Mucosa of descending colon (tissue), 3 donors: ENCODE results near the gene NEMP2. TPM values are rescaled to one million over a fixed set of nuclear protein-coding genes. Genes with fewer than 3 reads are reported as not detected.

Source experiments
- ATAC-seq: fragments of 200-7000 bp; cut with Tn5 transposase; one replicate; pipeline ENCODE4 v1.9.1; 2020; ENCODE audit warnings: mild to moderate bottlenecking, moderate library complexity
- DNase-seq, 3 donors: peaks; one replicate each; pipeline ENCODE4 v3.0.0-alpha.2; 2020
- H3K36me3 ChIP-seq: fragments of 200-600 bp; one replicate; pipeline ENCODE4 v1.8.0; 2021; ENCODE audit warnings: low read depth, mild to moderate bottlenecking
- H3K4me1 ChIP-seq: fragments of 200-600 bp; one replicate; pipeline ENCODE4 v1.8.0; 2021; ENCODE audit warnings: low read depth, mild to moderate bottlenecking
- H3K4me3 ChIP-seq: fragments of 200-600 bp; one replicate; pipeline ENCODE4 v1.8.0; 2021; ENCODE audit warnings: mild to moderate bottlenecking
- H3K9me3 ChIP-seq: fragments of 200-600 bp; one replicate; pipeline ENCODE4 v1.8.0; 2021; ENCODE audit warnings: mild to moderate bottlenecking
- intact Hi-C, 2 donors: fragments of 100-400 bp; cut with DNase I in 1 of 2; cut with micrococcal nuclease in 1 of 2; formaldehyde crosslinking; loops; one replicate each; pipeline versions ENCODE4 v1.11.0 to v1.11.1; 2022; cut with DNase I, micrococcal nuclease
- total RNA-seq, 3 donors: library from RNA; stranded (reverse); fragmentation: NEBNext Ultra II Directional in 2 of 3; extraction: Animal tissue kit (Norgen Biotek cat#: 25700) in 2 of 3; gene quantifications; one replicate each; pipeline versions ENCODE4 v1.2.1 to v1.2.4, GENCODE V29; 2021 to 2023
- TF ChIP-seq, protein P1 (sequence below): fragments of 200-600 bp; IDR thresholded peaks from one replicate; pipeline ENCODE4 v1.8.0; 2022; ENCODE audit warnings: antibody characterized with exemption, mild to moderate bottlenecking
- donor health status: DM: no; HTN: no; CAD: no; lungs with moderate emphysema.
- donor health status: DM: no; HTN: no; CAD: no.
- donor health status: DM: no; HTN: yes; CAD: no.

Gene NEMP2
- total RNA-seq, 3 donors from 2014 or later: 1.7 to 4.1 (median 4.0) TPM

DNA sequence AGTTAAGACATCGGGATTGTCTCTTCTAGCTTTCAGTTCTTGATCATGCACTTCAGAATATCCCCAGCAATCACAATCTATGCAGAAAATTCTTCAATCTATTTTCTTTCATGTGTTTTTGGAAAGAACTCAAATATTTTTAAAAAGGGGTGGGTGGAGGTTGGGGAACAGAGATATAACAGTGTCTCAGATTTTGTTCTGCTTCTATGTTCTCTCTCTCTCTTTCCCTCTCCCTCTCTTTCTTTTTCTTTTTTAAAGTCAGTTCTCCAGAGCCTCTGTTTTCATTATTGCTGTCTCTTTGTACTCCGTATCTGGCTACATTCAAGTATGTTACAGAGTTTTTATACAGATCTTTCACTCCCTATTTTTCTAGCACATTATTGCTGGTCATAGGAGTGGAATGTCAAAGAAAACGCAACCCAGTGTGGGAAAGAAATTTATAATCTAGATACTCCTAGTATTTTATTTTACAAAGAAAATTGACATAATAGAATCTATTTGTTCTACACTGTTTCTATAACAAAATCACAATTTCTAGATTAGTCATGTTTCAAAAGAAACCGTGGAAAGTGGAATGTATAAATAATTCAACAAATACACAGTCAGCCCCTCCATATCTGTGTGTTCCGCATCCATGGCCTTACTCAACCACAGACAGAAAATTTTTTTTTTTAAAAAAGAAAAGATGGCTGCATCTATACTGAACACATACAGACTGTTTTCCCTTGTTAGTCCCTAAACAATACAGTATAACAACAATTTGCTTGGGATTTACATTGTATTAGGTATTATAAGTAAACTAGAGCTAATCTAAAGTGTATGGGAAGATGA lies 11.2 kb upstream of the NEMP2 start:
- H3K4me1 ChIP-seq: no peaks in the 10 kb centered on the region
- ATAC-seq (no peak), DNase-seq (no peak)
- intact Hi-C loops: no loop called here
- peaks cover 14% of the 10 kb centered on the region for H3K9me3 ChIP-seq
- no peak overlapping the region for H3K4me3 ChIP-seq
- no peaks in the 10 kb centered on the region for H3K36me3 ChIP-seq
- TF ChIP-seq, protein P1, sequence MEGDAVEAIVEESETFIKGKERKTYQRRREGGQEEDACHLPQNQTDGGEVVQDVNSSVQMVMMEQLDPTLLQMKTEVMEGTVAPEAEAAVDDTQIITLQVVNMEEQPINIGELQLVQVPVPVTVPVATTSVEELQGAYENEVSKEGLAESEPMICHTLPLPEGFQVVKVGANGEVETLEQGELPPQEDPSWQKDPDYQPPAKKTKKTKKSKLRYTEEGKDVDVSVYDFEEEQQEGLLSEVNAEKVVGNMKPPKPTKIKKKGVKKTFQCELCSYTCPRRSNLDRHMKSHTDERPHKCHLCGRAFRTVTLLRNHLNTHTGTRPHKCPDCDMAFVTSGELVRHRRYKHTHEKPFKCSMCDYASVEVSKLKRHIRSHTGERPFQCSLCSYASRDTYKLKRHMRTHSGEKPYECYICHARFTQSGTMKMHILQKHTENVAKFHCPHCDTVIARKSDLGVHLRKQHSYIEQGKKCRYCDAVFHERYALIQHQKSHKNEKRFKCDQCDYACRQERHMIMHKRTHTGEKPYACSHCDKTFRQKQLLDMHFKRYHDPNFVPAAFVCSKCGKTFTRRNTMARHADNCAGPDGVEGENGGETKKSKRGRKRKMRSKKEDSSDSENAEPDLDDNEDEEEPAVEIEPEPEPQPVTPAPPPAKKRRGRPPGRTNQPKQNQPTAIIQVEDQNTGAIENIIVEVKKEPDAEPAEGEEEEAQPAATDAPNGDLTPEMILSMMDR: no peak

DNA sequence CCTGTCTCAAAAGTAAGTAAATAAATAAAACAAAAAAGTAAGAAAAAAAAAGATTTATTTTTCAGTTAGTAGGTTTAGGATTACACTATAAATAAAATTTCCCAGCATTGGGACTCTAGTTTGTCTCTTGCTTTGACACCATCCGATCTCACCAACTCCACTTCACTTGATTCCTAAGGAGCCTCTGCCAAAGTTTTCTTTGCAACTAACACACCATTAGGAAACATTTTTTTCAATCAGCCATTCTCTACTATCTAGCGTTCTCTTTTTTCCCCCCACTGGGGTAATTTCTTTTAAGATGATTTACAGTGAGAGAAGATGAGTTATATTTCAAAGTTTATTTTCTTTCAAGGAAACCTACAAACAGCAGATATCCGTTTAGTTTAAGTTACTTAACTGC lies 10.6 kb upstream of the NEMP2 start:
- no peaks in the 10 kb centered on the region for H3K4me1 ChIP-seq
- no peak overlapping the region for H3K4me3 ChIP-seq
- DNase-seq (no peak), ATAC-seq (no peak)
- TF ChIP-seq, protein P1: no peak
- H3K9me3 ChIP-seq: peaks cover 20% of the 10 kb centered on the region
- intact Hi-C loops: no loop called here
- H3K36me3 ChIP-seq: no peaks in the 10 kb centered on the region

DNA sequence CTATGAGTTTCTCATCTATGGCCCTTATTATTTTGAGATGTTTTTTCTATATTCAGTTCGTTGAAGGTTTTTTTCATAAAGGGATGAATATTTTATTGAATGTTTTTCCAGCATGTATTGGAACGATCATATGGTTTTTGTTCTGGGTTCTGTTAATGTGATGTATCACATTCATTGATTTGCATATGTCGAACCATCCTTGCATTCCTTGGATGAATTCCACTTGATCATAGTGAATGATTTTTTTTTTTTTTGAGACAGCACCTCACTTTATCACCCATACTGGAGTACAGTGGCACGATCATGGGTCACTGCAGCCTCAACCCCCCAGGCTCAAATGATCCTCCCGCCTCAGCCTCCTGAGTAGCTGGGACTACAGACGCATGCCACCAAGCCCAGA lies 5.5 kb upstream of the NEMP2 start:
- TF ChIP-seq, protein P1: no peak
- intact Hi-C loops: no loop called here
- DNase-seq (no peak), ATAC-seq (no peak)
- Histone ChIP-seq H3K36me3 (no peaks in the 10 kb centered on the region), H3K4me3 (no peak overlapping the region), H3K4me1 (no peaks in the 10 kb centered on the region), H3K9me3 (peaks cover 29% of the 10 kb centered on the region)

DNA sequence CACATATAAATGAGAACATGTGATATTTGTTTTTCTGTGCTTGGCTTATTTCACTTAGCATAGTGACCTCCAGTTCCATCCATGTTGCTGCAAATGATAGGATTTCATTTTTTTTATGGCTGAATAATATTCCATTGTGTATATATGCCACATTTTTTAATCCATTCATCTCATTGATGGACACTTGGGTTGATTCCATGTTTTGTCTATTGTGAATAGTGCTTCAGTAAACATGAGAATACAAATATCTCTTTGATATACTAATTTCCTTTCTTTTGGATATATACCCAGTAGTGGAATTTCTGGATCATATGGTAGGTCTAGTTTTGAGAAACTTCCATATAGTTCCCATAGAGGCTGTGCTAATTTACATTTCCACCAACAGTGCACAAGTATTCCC lies 3.7 kb upstream of the NEMP2 start:
- TF ChIP-seq, protein P1: no peak
- H3K9me3 ChIP-seq: peaks cover 29% of the 10 kb centered on the region
- intact Hi-C loops: loop anchor here in 1 of 2 donors (10.0 kb wide), 1 partner anchor 107 kb away; the partner anchor contains the start of gene NAB1
- H3K4me1 ChIP-seq: no peaks in the 10 kb centered on the region
- no peaks in the 10 kb centered on the region for H3K36me3 ChIP-seq
- ATAC-seq: no peak
- no peak for DNase-seq
- H3K4me3 ChIP-seq: no peak overlapping the region

DNA sequence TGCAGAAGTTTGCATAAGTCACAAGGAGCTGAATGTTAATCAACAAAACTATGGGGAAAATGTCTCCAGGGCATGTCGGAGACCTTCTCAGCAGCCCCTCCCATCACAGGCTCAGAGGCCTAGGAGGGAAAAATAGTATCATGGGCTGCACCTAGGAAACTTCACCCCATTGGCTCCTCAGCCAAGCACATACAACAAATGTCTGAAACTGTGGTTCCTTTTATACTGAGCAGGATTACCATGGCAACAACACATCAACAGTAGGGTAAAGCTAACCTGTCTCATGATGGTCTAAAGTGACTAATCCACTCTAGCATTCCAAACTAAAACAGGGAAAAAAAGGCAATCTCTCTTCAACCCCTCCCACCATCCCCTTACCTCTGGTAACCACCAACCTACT lies 3.2 kb upstream of the NEMP2 start:
- no peak for DNase-seq
- TF ChIP-seq, protein P1: no peak
- ATAC-seq: no peak

More for the DNA sequence above, 3.2 kb upstream of the NEMP2 start:
- intact Hi-C loops: loop anchor here in 1 of 2 donors (10.0 kb wide), 1 partner anchor 107 kb away; the partner anchor contains the start of gene NAB1
- Histone ChIP-seq H3K4me3 (no peak overlapping the region), H3K4me1 (no peaks in the 10 kb centered on the region), H3K9me3 (peaks cover 29% of the 10 kb centered on the region), H3K36me3 (no peaks in the 10 kb centered on the region)
